H1 (cell line): ENCODE measurements around the gene VPS13C.

Experiments
- ASH2L ChIP-seq: fragments of 200-600, 300-600 bp; sonication (generic); IDR thresholded peaks from one replicate; pipeline ENCODE4 v1.7.1; 2017; ENCODE audit warnings: low read length
- CHD2 ChIP-seq: IDR thresholded peaks from 2 replicates; pipeline ENCODE4 v1.6.1; 2012; ENCODE audit warnings: low read length, improper control_type of control experiment
- EP300 ChIP-seq, 2 experiments: IDR thresholded peaks; 1 replicate in 1 of 2; 2 replicates in 1 of 2; pipeline ENCODE4 v1.6.1; 2011 to 2012; ENCODE audit warnings: low read depth in 2 of 2, low read length in 2 of 2, mild to moderate bottlenecking in 2 of 2, borderline replicate concordance in 1 of 2, inconsistent platforms in 1 of 2, moderate library complexity in 1 of 2
- EZH2 ChIP-seq: fragments of 200-600 bp; sonication (generic); IDR thresholded peaks from 2 replicates; pipeline ENCODE4 v1.7.1; 2012; ENCODE audit warnings: low read depth, mild to moderate bottlenecking, moderate library complexity, low read length, inconsistent platforms; ENCODE audit not compliant: severe bottlenecking
- POLR2AphosphoS5 ChIP-seq: IDR thresholded peaks from 2 replicates; pipeline ENCODE4 v1.6.1; 2011; ENCODE audit warnings: low read depth, low read length
- RAD21 ChIP-seq, 2 experiments: IDR thresholded peaks in 1 of 2; conservative IDR thresholded peaks in 1 of 2; 2 replicates each; pipeline ENCODE4 v1.6.1; 2011; ENCODE audit warnings: low read depth in 2 of 2, low read length in 2 of 2, improper control_type of control experiment in 1 of 2, inconsistent platforms in 1 of 2, mild to moderate bottlenecking in 1 of 2, moderate library complexity in 1 of 2
- USF2 ChIP-seq: IDR thresholded peaks from 2 replicates; pipeline ENCODE4 v1.6.1; 2011; ENCODE audit warnings: low read length, improper control_type of control experiment

- TF ChIP-seq EZH2 (no peak), POLR2AphosphoS5 (peak; percentile 54; the same call in 1 of the 2 replicates), USF2 (no peak), EP300 (IDR thresholded peaks at IDR 0.05; ENCODE audit: borderline replicate concordance in 1 of 2, low read depth in 2 of 2, low read length in 2 of 2) (no peak), RAD21 (IDR thresholded peaks at IDR 0.05 in 1 of 2, conservative IDR thresholded peaks at IDR 0.05 in 1 of 2; ENCODE audit: low read depth in 2 of 2, low read length in 2 of 2) (peak; percentile 51 to 58), CHD2 (no peak), ASH2L (no peak)
Measured at GRCh38 chr15:61892140-61892539, 168.1 kb downstream of the VPS13C start.
